HepG2 (cell line): ENCODE measurements around the gene BTN1A1. TPM values are rescaled to one million over a fixed set of nuclear protein-coding genes. Genes with fewer than 3 reads are reported as not detected.

Source experiments
- DMAP1 ChIP-seq: IDR thresholded peaks from 2 replicates; pipeline ENCODE4 v1.6.1; 2016
- ELF1 ChIP-seq: sonication (generic); formaldehyde crosslinking; IDR thresholded peaks from 2 replicates; pipeline ENCODE4 v1.4.0; 2020; ENCODE audit warnings: missing genetic modification reagents
- HOXD1 ChIP-seq: sonication (generic); formaldehyde crosslinking; IDR thresholded peaks from 2 replicates; pipeline ENCODE4 v1.5.0; 2020; ENCODE audit warnings: missing genetic modification reagents
- IRF2 ChIP-seq: IDR thresholded peaks from 2 replicates; pipeline ENCODE4 v1.6.1; 2018; ENCODE audit warnings: missing genetic modification reagents, missing compliant biosample characterization
- KAT7 ChIP-seq: IDR thresholded peaks from 2 replicates; pipeline ENCODE4 v1.6.1; 2018; ENCODE audit warnings: borderline replicate concordance, missing compliant biosample characterization
- KIAA2018 ChIP-seq: sonication (generic); formaldehyde crosslinking; IDR thresholded peaks from 2 replicates; pipeline ENCODE4 v1.5.0; 2020; ENCODE audit warnings: mild to moderate bottlenecking, missing genetic modification reagents, borderline replicate concordance
- MXD3 ChIP-seq: IDR thresholded peaks from 2 replicates; pipeline ENCODE4 v1.6.1; 2016; ENCODE audit warnings: mild to moderate bottlenecking, missing biosample characterization, missing genetic modification reagents
- NPAS2 ChIP-seq: sonication (generic); formaldehyde crosslinking; IDR thresholded peaks from 2 replicates; pipeline ENCODE4 v1.8.0; 2022; ENCODE audit warnings: mild to moderate bottlenecking, missing genetic modification reagents, borderline replicate concordance
- PAWR ChIP-seq: sonication (generic); formaldehyde crosslinking; IDR thresholded peaks from 2 replicates; pipeline ENCODE4 v1.4.0; 2020; ENCODE audit warnings: missing genetic modification reagents, mild to moderate bottlenecking, borderline replicate concordance
- ZHX1 ChIP-seq: sonication (generic); formaldehyde crosslinking; IDR thresholded peaks from 2 replicates; pipeline ENCODE4 v1.8.1; 2022; ENCODE audit warnings: low read depth, mild to moderate bottlenecking, missing genetic modification reagents
- ZNF235 ChIP-seq: sonication (generic); formaldehyde crosslinking; IDR thresholded peaks from 2 replicates; pipeline ENCODE4 v1.8.1; 2023; ENCODE audit warnings: mild to moderate bottlenecking, missing genetic modification reagents, borderline replicate concordance
- ZNF331 ChIP-seq: sonication (generic); formaldehyde crosslinking; IDR thresholded peaks from 2 replicates; pipeline ENCODE4 v1.4.0; 2020; ENCODE audit warnings: missing genetic modification reagents
- ZNF34 ChIP-seq: sonication (generic); formaldehyde crosslinking; IDR thresholded peaks from 2 replicates; pipeline ENCODE4 v1.4.0; 2020; ENCODE audit warnings: mild to moderate bottlenecking, missing genetic modification reagents, borderline replicate concordance
- polyA plus RNA-seq, 8 experiments: library from polyadenylated mRNA; depleted of rRNA in 3 of 8; stranded (reverse) in 7 of 8; unstranded in 1 of 8; fragments of >200 nt; fragmentation: Illumina TruSeq in 4 of 8; extraction: Trizol in 4 of 8; gene quantifications; 2 replicates each; pipeline versions ENCODE4 v1.2.1 to v1.2.3, GENCODE V29; 2011 to 2016; ENCODE audit warnings: low read depth in 4 of 8, missing spikeins in 1 of 8, mixed read lengths in 1 of 8; ENCODE audit not compliant: insufficient read depth in 1 of 8
- total RNA-seq, 5 experiments: library from RNA; depleted of rRNA; stranded (reverse); fragments of >200 nt; fragmentation: Illumina TruSeq; extraction: Trizol; gene quantifications; 2 replicates each; pipeline ENCODE4 v1.2.3, GENCODE V29; 2016; ENCODE audit warnings: low read depth in 1 of 5
- TF ChIP-seq, protein P1 (sequence below): sonication (generic); formaldehyde crosslinking; IDR thresholded peaks from 2 replicates; pipeline ENCODE4 v1.4.0; 2020; ENCODE audit warnings: missing genetic modification reagents, mild to moderate bottlenecking, borderline replicate concordance

Gene BTN1A1
- total and polyA plus RNA-seq, 2 of the 13 experiments (the other 11 are each of a cell fraction or from before 2014, with no cell fraction given) = 0.04 TPM; not detected in 1

DNA sequence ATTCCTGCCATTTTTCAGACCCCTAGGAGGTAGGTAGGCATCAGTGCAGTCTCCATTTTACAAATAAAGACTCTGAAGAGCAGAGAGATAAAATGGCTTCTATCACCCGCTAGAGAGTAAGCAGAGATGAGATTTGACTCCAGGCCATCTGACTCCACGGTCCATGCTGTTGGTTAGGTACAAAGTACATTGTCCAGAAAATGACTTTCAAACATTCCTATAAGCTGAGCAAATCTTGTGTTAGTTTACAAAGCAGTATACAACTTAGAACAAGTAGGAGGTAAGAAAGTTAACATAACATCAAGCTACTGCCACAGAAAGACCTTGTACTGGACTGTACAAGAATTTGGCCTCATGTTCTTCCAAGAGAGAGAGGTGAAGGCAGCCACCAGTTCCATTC lies 14.9 kb downstream of the BTN1A1 start (continued):
- TF ChIP-seq ZNF331 (CRISPR knock-in tag) = peak; percentile 65; the same call in 1 of the 2 replicates
- TF ChIP-seq, protein P1, sequence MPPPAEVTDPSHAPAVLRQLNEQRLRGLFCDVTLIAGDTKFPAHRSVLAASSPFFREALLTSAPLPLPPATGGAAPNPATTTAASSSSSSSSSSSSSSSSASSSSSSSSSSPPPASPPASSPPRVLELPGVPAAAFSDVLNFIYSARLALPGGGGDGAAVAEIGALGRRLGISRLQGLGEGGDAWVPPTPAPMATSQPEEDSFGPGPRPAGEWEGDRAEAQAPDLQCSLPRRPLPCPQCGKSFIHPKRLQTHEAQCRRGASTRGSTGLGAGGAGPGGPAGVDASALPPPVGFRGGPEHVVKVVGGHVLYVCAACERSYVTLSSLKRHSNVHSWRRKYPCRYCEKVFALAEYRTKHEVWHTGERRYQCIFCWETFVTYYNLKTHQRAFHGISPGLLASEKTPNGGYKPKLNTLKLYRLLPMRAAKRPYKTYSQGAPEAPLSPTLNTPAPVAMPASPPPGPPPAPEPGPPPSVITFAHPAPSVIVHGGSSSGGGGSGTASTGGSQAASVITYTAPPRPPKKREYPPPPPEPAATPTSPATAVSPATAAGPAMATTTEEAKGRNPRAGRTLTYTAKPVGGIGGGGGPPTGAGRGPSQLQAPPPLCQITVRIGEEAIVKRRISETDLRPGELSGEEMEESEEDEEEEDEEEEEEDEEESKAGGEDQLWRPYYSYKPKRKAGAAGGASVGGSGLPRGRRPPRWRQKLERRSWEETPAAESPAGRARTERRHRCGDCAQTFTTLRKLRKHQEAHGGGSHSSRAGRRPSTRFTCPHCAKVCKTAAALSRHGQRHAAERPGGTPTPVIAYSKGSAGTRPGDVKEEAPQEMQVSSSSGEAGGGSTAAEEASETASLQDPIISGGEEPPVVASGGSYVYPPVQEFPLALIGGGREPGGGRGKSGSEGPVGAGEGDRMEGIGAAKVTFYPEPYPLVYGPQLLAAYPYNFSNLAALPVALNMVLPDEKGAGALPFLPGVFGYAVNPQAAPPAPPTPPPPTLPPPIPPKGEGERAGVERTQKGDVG (CRISPR knock-in tag) = no peak
- TF ChIP-seq KIAA2018 (CRISPR knock-in tag) = no peak
- TF ChIP-seq KAT7 (CRISPR knock-in tag) = peak; percentile 84; the same call in 1 of the 2 replicates
- TF ChIP-seq MXD3 (CRISPR knock-in tag) = no peak
- TF ChIP-seq HOXD1 = no peak
- TF ChIP-seq PAWR = no peak
- no peak for TF ChIP-seq ZNF235 (CRISPR knock-in tag)
- 0 out of 2 replicates have a peak, but pooled peaks have one; percentile 33 for TF ChIP-seq ELF1
- TF ChIP-seq NPAS2 (CRISPR knock-in tag) = no peak
- peak; percentile 61; the same call in 1 of the 2 replicates for TF ChIP-seq ZHX1 (CRISPR knock-in tag)
- TF ChIP-seq DMAP1 = peak; percentile 69; the same call in 1 of the 2 replicates
- peak; percentile 68; the same call in 1 of the 2 replicates for TF ChIP-seq IRF2 (CRISPR knock-in tag)
- 0 out of 2 replicates have a peak, but pooled peaks have one; percentile 65 for TF ChIP-seq ZNF34
